Hepatocyte (in vitro differentiated cells): Measurements from ENCODE around the gene PEAK1.

Experiments used
- EZH2 ChIP-seq: fragments of 200-600 bp; sonication (generic); IDR thresholded peaks from 2 replicates; pipeline ENCODE4 v1.6.1; 2016; ENCODE audit warnings: antibody characterized with exemption, mild to moderate bottlenecking, borderline replicate concordance
- EZH2phosphoT487 ChIP-seq: fragments of 200-600 bp; sonication (generic); IDR thresholded peaks from one replicate; pipeline ENCODE4 v1.6.1; 2018; ENCODE audit warnings: antibody characterized with exemption, mild to moderate bottlenecking, low read depth, moderate library complexity; ENCODE audit not compliant: unreplicated experiment, severe bottlenecking
- TF ChIP-seq, protein P1 (sequence below): fragments of 200-600 bp; sonication (generic); IDR thresholded peaks from 2 replicates; pipeline ENCODE4 v1.5.1; 2016; ENCODE audit warnings: antibody characterized with exemption, mild to moderate bottlenecking; ENCODE audit not compliant: poor library complexity

DNA sequence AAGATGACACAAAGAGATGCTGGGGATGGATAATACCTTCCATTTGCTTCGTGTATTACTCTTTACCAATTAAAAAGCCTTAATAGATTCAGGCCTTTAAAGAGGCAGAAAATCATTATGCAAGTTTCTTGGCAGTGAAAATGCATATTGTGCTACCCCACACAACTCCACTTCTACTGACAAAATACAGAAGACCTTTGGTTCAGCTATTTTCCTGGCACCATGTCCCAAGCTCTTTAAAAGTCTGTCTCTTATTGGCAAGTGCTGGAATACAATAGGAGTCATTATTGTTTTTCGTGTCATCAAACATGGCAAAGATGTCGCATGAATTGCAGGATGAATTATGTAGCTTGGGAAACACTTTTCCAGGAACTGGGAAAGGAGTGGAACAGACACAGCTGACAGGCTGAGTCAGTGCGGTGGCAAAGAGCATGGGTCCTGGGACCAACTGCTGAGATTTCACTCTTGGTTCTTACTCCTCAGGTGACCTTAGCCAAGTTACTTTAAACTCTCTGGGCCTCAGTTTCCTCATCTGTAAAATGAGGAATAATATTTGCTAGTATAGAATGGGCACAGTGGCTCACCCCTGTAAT, 343.5 kb downstream of the PEAK1 start:
- TF ChIP-seq EZH2 (no peak), EZH2phosphoT487 (no peak)
- TF ChIP-seq, protein P1, sequence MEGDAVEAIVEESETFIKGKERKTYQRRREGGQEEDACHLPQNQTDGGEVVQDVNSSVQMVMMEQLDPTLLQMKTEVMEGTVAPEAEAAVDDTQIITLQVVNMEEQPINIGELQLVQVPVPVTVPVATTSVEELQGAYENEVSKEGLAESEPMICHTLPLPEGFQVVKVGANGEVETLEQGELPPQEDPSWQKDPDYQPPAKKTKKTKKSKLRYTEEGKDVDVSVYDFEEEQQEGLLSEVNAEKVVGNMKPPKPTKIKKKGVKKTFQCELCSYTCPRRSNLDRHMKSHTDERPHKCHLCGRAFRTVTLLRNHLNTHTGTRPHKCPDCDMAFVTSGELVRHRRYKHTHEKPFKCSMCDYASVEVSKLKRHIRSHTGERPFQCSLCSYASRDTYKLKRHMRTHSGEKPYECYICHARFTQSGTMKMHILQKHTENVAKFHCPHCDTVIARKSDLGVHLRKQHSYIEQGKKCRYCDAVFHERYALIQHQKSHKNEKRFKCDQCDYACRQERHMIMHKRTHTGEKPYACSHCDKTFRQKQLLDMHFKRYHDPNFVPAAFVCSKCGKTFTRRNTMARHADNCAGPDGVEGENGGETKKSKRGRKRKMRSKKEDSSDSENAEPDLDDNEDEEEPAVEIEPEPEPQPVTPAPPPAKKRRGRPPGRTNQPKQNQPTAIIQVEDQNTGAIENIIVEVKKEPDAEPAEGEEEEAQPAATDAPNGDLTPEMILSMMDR: no peak
